ENCODE data around the gene KLHL15. TPM values are rescaled to one million over a fixed set of nuclear protein-coding genes. Genes with fewer than 3 reads are reported as not detected.
"Not testable (repeated sequence)": the region's sequence is repeated elsewhere in the genome, so short reads cannot be mapped to it uniquely, and the experiment has no call there.

Gene KLHL15
- total and polyA plus RNA-seq, 2 donors (not counting 3 experiments of a cell fraction or from before 2014, with no cell fraction given), result 1.4 to 3.6 TPM

DNA sequence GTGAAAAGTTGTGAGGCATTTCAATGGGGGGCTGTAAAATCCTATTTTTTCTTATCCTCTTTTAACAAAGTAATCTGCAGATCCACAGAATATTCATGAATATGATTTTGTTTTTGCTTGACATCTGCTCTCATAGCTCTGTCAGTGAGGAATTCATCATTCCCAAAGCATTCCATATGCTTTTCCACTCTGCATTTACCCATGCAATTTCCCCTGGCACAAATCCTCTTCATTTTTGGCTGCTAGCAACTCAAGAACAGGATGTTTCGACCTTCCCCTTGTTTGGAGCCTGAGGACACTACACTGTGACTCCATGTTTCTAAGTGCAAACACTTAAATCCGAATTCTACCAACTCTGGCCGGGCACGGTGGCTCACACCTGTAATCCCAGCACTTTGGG lies 48.5 kb downstream of the KLHL15 start:
- ChIA-PET CTCF (interaction anchor here (1.0 kb wide), 1 partner anchor 14 kb away, joined by 3 read pairs; no protein-coding TSS in a partner anchor), POLR2A (no interaction called here)
- DNase-seq (ENCODE audit: low read depth, low spot score) (no peak), FAIRE-seq (peak; percentile 31)
- H3K27ac ChIP-seq (ENCODE audit: insufficient read depth, low read depth, low read length), result no peak overlapping the region
- no TSS peak for BruUV-seq (replicated peaks)
- H3K4me1 ChIP-seq (ENCODE audit: control insufficient read depth, extremely low read depth, insufficient read depth, low read length), result no peaks in the 10 kb centered on the region
- no peaks in the 10 kb centered on the region for H3K9me3 ChIP-seq (replicated peaks; ENCODE audit: control insufficient read depth, insufficient read depth, low read length)
- no peaks in the 10 kb centered on the region for H3K9me1 ChIP-seq (replicated peaks; ENCODE audit: control insufficient read depth, extremely low read depth, insufficient read depth, low read length)
- no peak overlapping the region for H3K4me3 ChIP-seq (replicated peaks in 1 of 3; ENCODE audit: insufficient read depth in 1 of 3, low read depth in 1 of 3, low read length in 3 of 3)
- intact Hi-C loops (cut with micrococcal nuclease) (no loop called here), dilution Hi-C loops (cut with MboI; ENCODE audit: extremely low pct_ligation_motif_present, low sequenced_read_pairs) (no loop called here)
- H3K36me3 ChIP-seq (ENCODE audit: control insufficient read depth in 2 of 2, extremely low read depth in 1 of 2, insufficient read depth in 2 of 2, low read length in 2 of 2), result no peaks in the 10 kb centered on the region
- H2AFZ ChIP-seq (ENCODE audit: low read depth, low read length), result no peak overlapping the region
- no peak for TF ChIP-seq EZH2 (IDR thresholded peaks at IDR 0.05; ENCODE audit: borderline replicate concordance, low read depth, low read length, severe bottlenecking)
- TF ChIP-seq GATA2 (IDR thresholded peaks at IDR 0.05; ENCODE audit: insufficient read depth, insufficient read length, low read depth, low read length), result no peak
- TF ChIP-seq, protein P1, sequence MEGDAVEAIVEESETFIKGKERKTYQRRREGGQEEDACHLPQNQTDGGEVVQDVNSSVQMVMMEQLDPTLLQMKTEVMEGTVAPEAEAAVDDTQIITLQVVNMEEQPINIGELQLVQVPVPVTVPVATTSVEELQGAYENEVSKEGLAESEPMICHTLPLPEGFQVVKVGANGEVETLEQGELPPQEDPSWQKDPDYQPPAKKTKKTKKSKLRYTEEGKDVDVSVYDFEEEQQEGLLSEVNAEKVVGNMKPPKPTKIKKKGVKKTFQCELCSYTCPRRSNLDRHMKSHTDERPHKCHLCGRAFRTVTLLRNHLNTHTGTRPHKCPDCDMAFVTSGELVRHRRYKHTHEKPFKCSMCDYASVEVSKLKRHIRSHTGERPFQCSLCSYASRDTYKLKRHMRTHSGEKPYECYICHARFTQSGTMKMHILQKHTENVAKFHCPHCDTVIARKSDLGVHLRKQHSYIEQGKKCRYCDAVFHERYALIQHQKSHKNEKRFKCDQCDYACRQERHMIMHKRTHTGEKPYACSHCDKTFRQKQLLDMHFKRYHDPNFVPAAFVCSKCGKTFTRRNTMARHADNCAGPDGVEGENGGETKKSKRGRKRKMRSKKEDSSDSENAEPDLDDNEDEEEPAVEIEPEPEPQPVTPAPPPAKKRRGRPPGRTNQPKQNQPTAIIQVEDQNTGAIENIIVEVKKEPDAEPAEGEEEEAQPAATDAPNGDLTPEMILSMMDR (IDR thresholded peaks at IDR 0.05; ENCODE audit: extremely low read depth in 1 of 2, insufficient read depth in 1 of 2, low read depth in 1 of 2, low read length in 2 of 2), result no peak
- TF ChIP-seq FOS (IDR thresholded peaks at IDR 0.05; ENCODE audit: borderline replicate concordance, insufficient read depth, low read length), result no peak
- no peak for TF ChIP-seq POLR2AphosphoS5 (IDR thresholded peaks at IDR 0.05; ENCODE audit: insufficient read depth, low read depth, low read length)
- no peak for TF ChIP-seq MYC (IDR thresholded peaks at IDR 0.05; ENCODE audit: low read depth, low read length)
- no peak for TF ChIP-seq JUN (IDR thresholded peaks at IDR 0.05; ENCODE audit: borderline replicate concordance, insufficient read depth, insufficient read length, low read depth)
- TF ChIP-seq POLR2A (IDR thresholded peaks at IDR 0.05; ENCODE audit: low read depth, low read length), result no peak
- TF ChIP-seq MAX (IDR thresholded peaks at IDR 0.05; ENCODE audit: insufficient read depth, insufficient read length), result no peak
- H3K4me2 ChIP-seq (ENCODE audit: insufficient read depth, low read length), result no peak overlapping the region
- H3K79me2 ChIP-seq (ENCODE audit: control insufficient read depth, insufficient read depth, low read length), result no peaks in the 10 kb centered on the region
- no peaks in the 10 kb centered on the region for H3K27me3 ChIP-seq (ENCODE audit: control insufficient read depth in 2 of 2, insufficient read depth in 2 of 2, low read length in 2 of 2)
- H4K20me1 ChIP-seq (replicated peaks; ENCODE audit: control insufficient read depth, extremely low read depth, insufficient read depth, low read length), result no peaks in the 10 kb centered on the region
- H3K9ac ChIP-seq (replicated peaks; ENCODE audit: extremely low read depth, insufficient read depth, low read length), result no peak overlapping the region

DNA sequence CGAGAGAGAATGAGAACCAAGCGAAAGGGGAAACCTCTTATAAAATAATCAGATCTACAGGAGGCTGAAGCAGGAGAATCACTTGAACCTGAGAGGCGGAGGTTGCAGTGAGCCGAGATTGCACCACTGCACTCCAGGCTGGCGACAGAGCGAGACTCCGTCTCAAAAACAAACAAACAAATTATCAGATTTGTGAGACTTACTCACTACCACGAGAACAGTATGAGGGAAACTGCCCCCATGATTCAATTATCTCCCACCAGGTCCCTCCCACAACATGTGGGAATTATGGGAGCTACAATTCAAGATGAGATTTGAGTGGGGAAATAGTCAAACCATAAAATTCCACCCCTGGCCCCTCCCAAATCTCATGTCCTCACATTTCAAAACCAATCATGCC lies 61.4 kb downstream of the KLHL15 start:
- H3K9me3 ChIP-seq (replicated peaks; ENCODE audit: control insufficient read depth, insufficient read depth, low read length); H3K36me3 ChIP-seq (ENCODE audit: control insufficient read depth in 2 of 2, extremely low read depth in 1 of 2, insufficient read depth in 2 of 2, low read length in 2 of 2); DNase-seq (ENCODE audit: low read depth, low spot score); H3K9me1 ChIP-seq (replicated peaks; ENCODE audit: control insufficient read depth, extremely low read depth, insufficient read depth, low read length); H4K20me1 ChIP-seq (replicated peaks; ENCODE audit: control insufficient read depth, extremely low read depth, insufficient read depth, low read length); intact Hi-C loops (cut with micrococcal nuclease); CTCF ChIA-PET; POLR2A ChIA-PET; H3K4me1 ChIP-seq (ENCODE audit: control insufficient read depth, extremely low read depth, insufficient read depth, low read length); H3K4me2 ChIP-seq (ENCODE audit: insufficient read depth, low read length); H3K27me3 ChIP-seq (ENCODE audit: control insufficient read depth in 2 of 2, insufficient read depth in 2 of 2, low read length in 2 of 2); H3K9ac ChIP-seq (replicated peaks; ENCODE audit: extremely low read depth, insufficient read depth, low read length); BruUV-seq (replicated peaks); dilution Hi-C loops (cut with MboI; ENCODE audit: extremely low pct_ligation_motif_present, low sequenced_read_pairs); H3K4me3 ChIP-seq (replicated peaks in 1 of 3; ENCODE audit: insufficient read depth in 1 of 3, low read depth in 1 of 3, low read length in 3 of 3); H2AFZ ChIP-seq (ENCODE audit: low read depth, low read length); H3K27ac ChIP-seq (ENCODE audit: insufficient read depth, low read depth, low read length); FAIRE-seq; H3K79me2 ChIP-seq (ENCODE audit: control insufficient read depth, insufficient read depth, low read length): not testable (repeated sequence)
